Suprapubic skin (tissue), 4 donors: ENCODE data around the gene IL5. TPM values are rescaled to one million over a fixed set of nuclear protein-coding genes. Genes with fewer than 3 reads are reported as not detected.
"Not testable (repeated sequence)": the region's sequence is repeated elsewhere in the genome, so short reads cannot be mapped to it uniquely, and the experiment has no call there.

Source experiments
- DNase-seq, 2 donors: peaks; one replicate each; pipeline ENCODE4 v3.0.0-alpha.2; 2019; ENCODE audit warnings: low spot score in 2 of 2
- H3K27ac ChIP-seq: fragments of 200-600 bp; sonication (generic); one replicate; pipeline ENCODE4 v1.5.1; 2019
- H3K27me3 ChIP-seq: fragments of 200-600 bp; sonication (generic); one replicate; pipeline ENCODE4 v1.5.1; 2019
- H3K36me3 ChIP-seq: fragments of 200-600 bp; sonication (generic); one replicate; pipeline ENCODE4 v1.5.1; 2019
- H3K4me1 ChIP-seq: fragments of 200-600 bp; sonication (generic); one replicate; pipeline ENCODE4 v1.5.1; 2019
- H3K4me3 ChIP-seq: fragments of 200-600 bp; sonication (generic); one replicate; pipeline ENCODE4 v1.5.1; 2019; ENCODE audit warnings: mild to moderate bottlenecking
- H3K9me3 ChIP-seq: fragments of 200-600 bp; sonication (generic); one replicate; pipeline ENCODE4 v1.5.1; 2019
- CTCF ChIP-seq, 2 donors: fragments of 200-600 bp in 1 of 2; fragments of 450-650 bp in 1 of 2; sonication (generic) in 1 of 2; IDR thresholded peaks; one replicate each; pipeline ENCODE4 v1.5.1; 2016 to 2019; ENCODE audit warnings: antibody characterized with exemption in 2 of 2, mild to moderate bottlenecking in 1 of 2, moderate library complexity in 1 of 2
- EP300 ChIP-seq: sonication (generic); formaldehyde crosslinking; IDR thresholded peaks from one replicate; pipeline ENCODE4 v1.6.1; 2017; ENCODE audit warnings: antibody characterized with exemption
- POLR2A ChIP-seq, 2 donors: fragments of 450-650 bp; IDR thresholded peaks; one replicate each; pipeline ENCODE4 v1.6.1; 2017; ENCODE audit warnings: antibody characterized with exemption in 2 of 2, mild to moderate bottlenecking in 2 of 2, moderate library complexity in 2 of 2
- POLR2AphosphoS5 ChIP-seq, 3 donors: sonication (generic); formaldehyde crosslinking; IDR thresholded peaks; one replicate each; pipeline ENCODE4 v1.6.1; 2017; ENCODE audit warnings: antibody characterized with exemption in 3 of 3
- WGBS: methylation state at CpG from one replicate; pipeline ENCODE4 v1.1.5; 2018; 5-methylcytosine and 5-hydroxymethylcytosine counted together
- total RNA-seq, 4 donors: library from RNA; depleted of rRNA; stranded (reverse); fragments of >200 nt; gene quantifications; one replicate each; pipeline ENCODE4 v1.1.0, GENCODE V29; 2016

The IL5 gene
- total RNA-seq: not detected

- Histone ChIP-seq H3K27ac (no peak within 1 kb of the TSS), H3K9me3 (no peaks in the 10 kb centered on the region), H3K4me3 (no peak within 1 kb of the TSS), H3K36me3 (no peaks in the 10 kb centered on the region), H3K27me3 (no peaks in the 10 kb centered on the region), H3K4me1 (no peaks in the 10 kb centered on the region)
- DNase-seq: no peak
- 80% methylated on average over 7 of the region's 7 CpGs for WGBS
- no peak for TF ChIP-seq CTCF (IDR thresholded peaks at IDR 0.05)
- TF ChIP-seq POLR2A (IDR thresholded peaks at IDR 0.05): no peak
- TF ChIP-seq EP300: no peak
- TF ChIP-seq POLR2AphosphoS5 (IDR thresholded peaks at IDR 0.05): no peak
Measured at GRCh38 chr5:132543472-132544201, at the start of gene IL5. Gene IL5, minus strand, starts transcription at chr5:132543522. Its CDS starts 44 bp downstream, at chr5:132543478.

- TF ChIP-seq CTCF (IDR thresholded peaks at IDR 0.05): no peak
- TF ChIP-seq EP300: no peak
- TF ChIP-seq POLR2AphosphoS5 (IDR thresholded peaks at IDR 0.05): no peak
- TF ChIP-seq POLR2A (IDR thresholded peaks at IDR 0.05): no peak
- no peaks in the 10 kb centered on the region for H3K27me3 ChIP-seq
- H3K36me3 ChIP-seq: peaks cover 69% of the 10 kb centered on the region
- WGBS: 77% methylated on average over 2 of the region's 2 CpGs
- no peak overlapping the region for H3K4me3 ChIP-seq
- H3K27ac ChIP-seq: no peak overlapping the region
- no peaks in the 10 kb centered on the region for H3K9me3 ChIP-seq
- H3K4me1 ChIP-seq: no peaks in the 10 kb centered on the region
- DNase-seq: no peak
Measured at GRCh38 chr5:132592521-132592920, 49.2 kb upstream of the IL5 start.

DNA sequence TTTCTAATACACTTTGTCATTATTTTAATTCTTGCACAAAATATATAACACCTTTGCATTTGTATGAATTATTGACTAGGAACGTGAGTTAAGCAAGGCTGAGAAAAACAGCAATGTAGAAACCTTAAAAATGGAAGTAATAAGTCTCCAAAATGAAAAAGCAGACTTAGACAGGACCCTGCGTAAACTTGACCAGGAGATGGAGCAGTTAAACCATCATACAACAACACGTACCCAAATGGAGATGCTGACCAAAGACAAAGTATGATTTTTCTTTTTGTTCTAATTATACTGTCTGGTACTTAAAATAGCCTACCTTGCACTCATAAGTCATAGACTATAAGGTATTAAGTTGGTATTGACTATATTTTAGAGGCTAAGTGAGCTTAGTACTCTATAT, 47.8 kb upstream of the IL5 start:
- no peaks in the 10 kb centered on the region for H3K9me3 ChIP-seq
- no peak overlapping the region for H3K27ac ChIP-seq
- peaks cover 61% of the 10 kb centered on the region for H3K36me3 ChIP-seq
- no peak for TF ChIP-seq POLR2AphosphoS5 (IDR thresholded peaks at IDR 0.05)
- TF ChIP-seq EP300: no peak
- no peak for TF ChIP-seq CTCF (IDR thresholded peaks at IDR 0.05)
- TF ChIP-seq POLR2A (IDR thresholded peaks at IDR 0.05): no peak
- WGBS: 83% methylated on average over 3 of the region's 3 CpGs
- H3K4me1 ChIP-seq: no peaks in the 10 kb centered on the region
- no peak for DNase-seq
- no peak overlapping the region for H3K4me3 ChIP-seq
- no peaks in the 10 kb centered on the region for H3K27me3 ChIP-seq

- no peak overlapping the region for H3K27ac ChIP-seq
- 95% methylated on average over 1 of the region's 1 CpG for WGBS
- H3K27me3 ChIP-seq: no peaks in the 10 kb centered on the region
- H3K4me1 ChIP-seq: no peaks in the 10 kb centered on the region
- H3K4me3 ChIP-seq: no peak overlapping the region
- peaks cover 60% of the 10 kb centered on the region for H3K36me3 ChIP-seq
- TF ChIP-seq POLR2A (IDR thresholded peaks at IDR 0.05): no peak
- no peak for TF ChIP-seq CTCF (IDR thresholded peaks at IDR 0.05)
- TF ChIP-seq POLR2AphosphoS5 (IDR thresholded peaks at IDR 0.05): no peak
- no peak for TF ChIP-seq EP300
- no peaks in the 10 kb centered on the region for H3K9me3 ChIP-seq
- DNase-seq: no peak
Measured at GRCh38 chr5:132589467-132589866, 46.1 kb upstream of the IL5 start.

DNA sequence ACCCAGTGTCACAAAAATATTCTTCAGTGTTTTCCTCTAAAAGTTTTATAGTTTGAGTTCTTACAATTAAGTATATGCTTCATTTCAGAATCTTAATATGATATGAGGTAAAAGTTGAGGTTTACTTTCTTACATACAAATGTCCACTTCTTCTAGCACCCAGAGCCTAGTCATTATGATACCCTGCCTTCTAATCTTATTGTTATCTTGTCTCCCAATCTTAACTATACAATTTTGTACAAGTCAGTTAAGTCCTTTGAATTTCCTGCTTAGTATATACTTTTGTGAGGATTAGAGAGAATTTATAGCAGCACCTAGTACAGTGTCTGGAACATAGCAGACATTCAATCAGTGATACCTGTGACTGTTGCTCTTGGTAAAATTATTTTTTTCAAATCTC, 42.7 kb upstream of the IL5 start:
- TF ChIP-seq CTCF (IDR thresholded peaks at IDR 0.05) (no peak), POLR2A (IDR thresholded peaks at IDR 0.05) (no peak), POLR2AphosphoS5 (IDR thresholded peaks at IDR 0.05) (no peak), EP300 (no peak)
- no peaks in the 10 kb centered on the region for H3K27me3 ChIP-seq
- no peaks in the 10 kb centered on the region for H3K9me3 ChIP-seq
- H3K4me1 ChIP-seq: no peaks in the 10 kb centered on the region
- H3K27ac ChIP-seq: no peak overlapping the region
- H3K4me3 ChIP-seq: no peak overlapping the region
- DNase-seq: no peak
- H3K36me3 ChIP-seq: peaks cover 68% of the 10 kb centered on the region

DNA sequence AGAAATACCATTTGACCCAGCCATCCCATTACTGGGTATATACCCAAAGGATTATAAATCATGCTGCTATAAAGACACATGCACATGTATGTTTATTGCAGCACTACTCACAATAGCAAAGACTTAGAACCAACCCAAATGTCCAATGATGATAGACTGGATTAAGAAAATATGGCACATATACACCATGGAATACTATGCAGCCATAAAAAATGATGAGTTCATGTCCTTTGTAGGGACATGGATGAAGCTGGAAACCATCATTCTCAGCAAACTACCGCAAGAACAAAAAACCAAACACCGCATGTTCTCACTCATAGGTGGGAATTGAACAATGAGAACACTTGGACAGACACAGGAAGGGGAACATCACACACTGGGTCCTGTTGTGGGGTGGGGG, 41.2 kb upstream of the IL5 start:
- H3K36me3 ChIP-seq: peaks cover 66% of the 10 kb centered on the region
- H3K4me3 ChIP-seq, H3K4me1 ChIP-seq, H3K9me3 ChIP-seq, DNase-seq, H3K27ac ChIP-seq, H3K27me3 ChIP-seq: not testable (repeated sequence)
- WGBS: 93% methylated on average over 2 of the region's 2 CpGs
